Astrocyte (in vitro differentiated cells and primary cell): ENCODE data around the gene NOS1. TPM values are rescaled to one million over a fixed set of nuclear protein-coding genes. Genes with fewer than 3 reads are reported as not detected.

Experiments used
- DNase-seq: peaks from one replicate; pipeline ENCODE4 v3.0.0-alpha.2; 2010; ENCODE audit warnings: low read depth
- FAIRE-seq: peaks from 2 replicates; lab custom pipeline; 2011; peaks lifted over from hg19 to GRCh38; lab: Jason Lieb, UNC
- H2AFZ ChIP-seq: 2 replicates; pipeline ENCODE4 v1.6.0; 2012; ENCODE audit warnings: low read depth, low read length, inconsistent platforms
- H3K27ac ChIP-seq: 2 replicates; pipeline ENCODE4 v1.5.1; 2011; ENCODE audit warnings: low read depth, low read length, inconsistent platforms
- H3K27me3 ChIP-seq: 2 replicates; pipeline ENCODE4 v1.6.0; 2011; ENCODE audit warnings: low read length, inconsistent platforms; ENCODE audit not compliant: insufficient read depth
- H3K36me3 ChIP-seq: 2 replicates; pipeline ENCODE4 v1.5.1; 2011; ENCODE audit warnings: low read length, inconsistent platforms; ENCODE audit not compliant: insufficient read depth
- H3K4me1 ChIP-seq: 2 replicates; pipeline ENCODE4 v1.5.1; 2011; ENCODE audit warnings: low read length, inconsistent platforms; ENCODE audit not compliant: insufficient read depth
- H3K4me2 ChIP-seq: 2 replicates; pipeline ENCODE4 v1.6.0; 2012; ENCODE audit warnings: low read length, inconsistent platforms
- H3K4me3 ChIP-seq: 2 replicates; pipeline ENCODE4 v1.5.1; 2011; ENCODE audit warnings: low read depth, mild to moderate bottlenecking, low read length, inconsistent platforms; ENCODE audit not compliant: insufficient read depth
- H3K79me2 ChIP-seq: 2 replicates; pipeline ENCODE4 v1.6.0; 2012; ENCODE audit warnings: mild to moderate bottlenecking, low read length, inconsistent platforms; ENCODE audit not compliant: insufficient read depth
- H3K9ac ChIP-seq: 2 replicates; pipeline ENCODE4 v1.6.0; 2012; ENCODE audit warnings: mild to moderate bottlenecking, low read length, inconsistent platforms
- H3K9me3 ChIP-seq: 2 replicates; pipeline ENCODE4 v1.5.1; 2012; ENCODE audit warnings: low read depth, mild to moderate bottlenecking, low read length, inconsistent platforms; ENCODE audit not compliant: insufficient read depth
- H4K20me1 ChIP-seq: 2 replicates; pipeline ENCODE4 v1.6.0; 2012; ENCODE audit warnings: low read length, inconsistent platforms; ENCODE audit not compliant: insufficient read depth
- H3K27ac Mint-ChIP-seq: one replicate; pipeline ENCODE4 v1.8.0; 2021; ENCODE audit warnings: mild to moderate bottlenecking, mixed read lengths; ENCODE audit not compliant: unreplicated experiment
- H3K27me3 Mint-ChIP-seq: one replicate; pipeline ENCODE4 v1.8.0; 2021; ENCODE audit warnings: low read depth, mixed read lengths; ENCODE audit not compliant: unreplicated experiment
- H3K36me3 Mint-ChIP-seq: one replicate; pipeline ENCODE4 v1.8.0; 2021; ENCODE audit warnings: low read depth, mixed read lengths; ENCODE audit not compliant: unreplicated experiment
- H3K4me1 Mint-ChIP-seq: one replicate; pipeline ENCODE4 v1.8.0; 2021; ENCODE audit warnings: low read depth, mixed read lengths; ENCODE audit not compliant: unreplicated experiment
- H3K4me3 Mint-ChIP-seq: one replicate; pipeline ENCODE4 v1.8.0; 2021; ENCODE audit warnings: mild to moderate bottlenecking, moderate library complexity, mixed read lengths; ENCODE audit not compliant: unreplicated experiment
- H3K9me3 Mint-ChIP-seq: one replicate; pipeline ENCODE4 v1.8.0; 2021; ENCODE audit warnings: mild to moderate bottlenecking, mixed read lengths; ENCODE audit not compliant: unreplicated experiment
- EZH2 ChIP-seq: IDR thresholded peaks from 2 replicates; pipeline ENCODE4 v1.6.1; 2012; ENCODE audit warnings: mild to moderate bottlenecking, low read length, inconsistent platforms; ENCODE audit not compliant: insufficient read depth
- total RNA-seq: library from RNA; stranded (reverse); gene quantifications from 2 replicates; pipeline ENCODE4 v1.2.1, GENCODE V29; 2021
- TF ChIP-seq, protein P1 (sequence below): IDR thresholded peaks from 2 replicates; pipeline ENCODE4 v1.5.1; 2011; ENCODE audit warnings: low read depth, mild to moderate bottlenecking, inconsistent platforms, low read length, moderate library complexity; ENCODE audit not compliant: insufficient read depth

The NOS1 gene
- total RNA-seq, 1 donor from 2014 or later: 0.05 TPM

DNA sequence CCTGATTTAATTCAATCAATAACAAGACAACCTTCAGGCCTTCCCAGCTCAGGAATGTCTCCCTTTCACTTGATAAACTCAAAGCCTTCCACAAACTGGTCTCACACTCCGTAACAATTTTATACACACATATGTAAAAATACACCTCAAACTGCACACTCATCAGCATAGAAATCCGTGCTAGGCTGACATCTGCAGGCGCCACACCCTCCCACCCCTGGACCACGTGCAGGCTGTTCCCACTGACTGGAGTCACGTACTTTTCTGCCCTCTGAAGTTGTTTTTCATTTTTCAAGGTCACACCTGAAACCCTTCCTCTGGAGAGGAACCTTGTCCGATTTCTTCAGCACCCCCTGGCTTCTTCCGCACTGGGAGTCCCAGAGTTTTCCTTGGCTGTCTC is 198.8 kb downstream of the NOS1 start:
- H3K27ac ChIP-seq: no peak overlapping the region
- no peak overlapping the region for H3K4me2 ChIP-seq
- no peak overlapping the region for H2AFZ ChIP-seq
- no peaks in the 10 kb centered on the region for H3K9me3 ChIP-seq
- FAIRE-seq (no peak), DNase-seq (no peak)
- H3K4me1 Mint-ChIP-seq: peaks cover 8% of the 10 kb centered on the region
- no peaks in the 10 kb centered on the region for H3K79me2 ChIP-seq
- TF ChIP-seq, protein P1, sequence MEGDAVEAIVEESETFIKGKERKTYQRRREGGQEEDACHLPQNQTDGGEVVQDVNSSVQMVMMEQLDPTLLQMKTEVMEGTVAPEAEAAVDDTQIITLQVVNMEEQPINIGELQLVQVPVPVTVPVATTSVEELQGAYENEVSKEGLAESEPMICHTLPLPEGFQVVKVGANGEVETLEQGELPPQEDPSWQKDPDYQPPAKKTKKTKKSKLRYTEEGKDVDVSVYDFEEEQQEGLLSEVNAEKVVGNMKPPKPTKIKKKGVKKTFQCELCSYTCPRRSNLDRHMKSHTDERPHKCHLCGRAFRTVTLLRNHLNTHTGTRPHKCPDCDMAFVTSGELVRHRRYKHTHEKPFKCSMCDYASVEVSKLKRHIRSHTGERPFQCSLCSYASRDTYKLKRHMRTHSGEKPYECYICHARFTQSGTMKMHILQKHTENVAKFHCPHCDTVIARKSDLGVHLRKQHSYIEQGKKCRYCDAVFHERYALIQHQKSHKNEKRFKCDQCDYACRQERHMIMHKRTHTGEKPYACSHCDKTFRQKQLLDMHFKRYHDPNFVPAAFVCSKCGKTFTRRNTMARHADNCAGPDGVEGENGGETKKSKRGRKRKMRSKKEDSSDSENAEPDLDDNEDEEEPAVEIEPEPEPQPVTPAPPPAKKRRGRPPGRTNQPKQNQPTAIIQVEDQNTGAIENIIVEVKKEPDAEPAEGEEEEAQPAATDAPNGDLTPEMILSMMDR: no peak
- TF ChIP-seq EZH2: no peak
- H3K36me3 Mint-ChIP-seq: peaks cover 32% of the 10 kb centered on the region
- H3K36me3 ChIP-seq: peaks cover 38% of the 10 kb centered on the region
- H3K9ac ChIP-seq: no peak overlapping the region
- H3K4me3 Mint-ChIP-seq: no peak overlapping the region
- H4K20me1 ChIP-seq: peaks cover 7% of the 10 kb centered on the region
- no peaks in the 10 kb centered on the region for H3K27me3 ChIP-seq
- H3K9me3 Mint-ChIP-seq: no peaks in the 10 kb centered on the region
- no peaks in the 10 kb centered on the region for H3K27me3 Mint-ChIP-seq
- H3K4me1 ChIP-seq: peaks cover 4% of the 10 kb centered on the region
- no peak overlapping the region for H3K4me3 ChIP-seq
- peak overlapping the region; percentile 63 for H3K27ac Mint-ChIP-seq

DNA sequence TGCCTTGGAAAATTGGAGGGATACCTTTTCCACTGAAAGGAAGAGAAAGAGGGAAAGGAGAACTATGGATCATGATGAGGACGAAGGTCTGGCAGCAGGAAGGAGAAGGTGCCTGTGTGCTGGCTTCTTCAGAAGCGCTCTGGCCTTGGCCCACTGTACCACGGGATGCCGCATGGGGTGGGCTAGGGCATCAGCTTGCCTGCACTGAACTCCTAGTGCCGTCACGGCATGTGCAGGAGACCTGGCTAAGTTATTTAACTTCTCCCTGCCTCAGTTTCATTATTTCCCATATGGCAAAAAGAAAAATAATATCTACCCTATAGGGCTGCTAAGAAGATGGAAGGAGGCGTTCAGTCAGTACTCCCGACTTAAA is 199.3 kb downstream of the NOS1 start:
- Mint-ChIP-seq H3K4me1 (peaks cover 8% of the 10 kb centered on the region), H3K36me3 (peaks cover 32% of the 10 kb centered on the region), H3K9me3 (no peaks in the 10 kb centered on the region), H3K27ac (no peak overlapping the region), H3K4me3 (no peak overlapping the region), H3K27me3 (no peaks in the 10 kb centered on the region)
- H4K20me1 ChIP-seq: peaks cover 7% of the 10 kb centered on the region
- H3K36me3 ChIP-seq: peaks cover 37% of the 10 kb centered on the region
- H3K4me2 ChIP-seq: no peak overlapping the region
- H3K4me3 ChIP-seq: no peak overlapping the region
- DNase-seq (no peak), FAIRE-seq (no peak)
- no peak overlapping the region for H3K27ac ChIP-seq
- H2AFZ ChIP-seq: no peak overlapping the region
- H3K79me2 ChIP-seq: no peaks in the 10 kb centered on the region
- TF ChIP-seq, protein P1: no peak
- no peak for TF ChIP-seq EZH2
- no peak overlapping the region for H3K9ac ChIP-seq
- no peaks in the 10 kb centered on the region for H3K27me3 ChIP-seq
- H3K4me1 ChIP-seq: peaks cover 4% of the 10 kb centered on the region
- no peaks in the 10 kb centered on the region for H3K9me3 ChIP-seq

DNA sequence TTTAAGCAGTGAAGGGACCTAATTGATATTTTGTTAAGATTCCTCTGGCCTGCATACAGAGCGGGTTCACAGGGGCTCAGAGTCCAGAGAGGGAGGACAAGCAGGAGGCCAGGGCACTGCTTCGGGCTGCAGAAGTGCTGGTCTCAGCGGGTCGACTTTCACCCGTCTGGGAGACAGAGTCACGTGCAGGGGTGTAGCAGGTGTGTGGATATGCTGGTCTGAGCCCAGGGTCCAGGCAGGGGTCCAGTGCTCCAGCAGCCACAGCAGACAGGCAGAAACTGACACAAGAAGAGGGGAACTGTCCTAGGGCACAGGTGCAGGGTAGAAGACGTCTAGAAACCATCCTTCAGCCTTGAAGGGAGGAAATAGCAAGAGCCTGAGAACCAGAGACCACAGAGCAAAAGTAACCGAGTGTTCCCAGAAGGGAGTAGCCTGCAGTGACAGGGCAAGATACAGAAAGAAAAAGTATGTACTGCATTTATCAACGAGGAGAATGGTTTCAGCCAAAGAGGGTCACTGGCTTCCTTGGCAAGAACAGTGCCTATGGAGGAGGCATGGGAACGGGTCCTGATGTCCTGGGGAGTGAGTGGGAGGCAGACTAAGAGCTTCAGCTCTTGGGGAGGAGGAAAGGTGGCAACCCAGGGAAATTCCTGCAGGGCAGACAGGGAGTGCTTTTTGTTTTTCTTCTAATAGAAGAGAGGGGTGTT is 199.8 kb downstream of the NOS1 start:
- H3K79me2 ChIP-seq: no peaks in the 10 kb centered on the region
- DNase-seq (no peak), FAIRE-seq (no peak)
- H3K4me3 ChIP-seq: no peak overlapping the region
- Mint-ChIP-seq H3K4me1 (peaks cover 8% of the 10 kb centered on the region), H3K27ac (no peak overlapping the region), H3K9me3 (no peaks in the 10 kb centered on the region), H3K27me3 (no peaks in the 10 kb centered on the region), H3K4me3 (no peak overlapping the region), H3K36me3 (peaks cover 27% of the 10 kb centered on the region)
- no peaks in the 10 kb centered on the region for H3K9me3 ChIP-seq
- no peak overlapping the region for H3K27ac ChIP-seq
- no peak overlapping the region for H3K9ac ChIP-seq
- no peak for TF ChIP-seq EZH2
- TF ChIP-seq, protein P1: no peak
- peaks cover 7% of the 10 kb centered on the region for H4K20me1 ChIP-seq
- no peak overlapping the region for H3K4me2 ChIP-seq
- no peaks in the 10 kb centered on the region for H3K27me3 ChIP-seq
- H2AFZ ChIP-seq: no peak overlapping the region
- H3K36me3 ChIP-seq: peaks cover 35% of the 10 kb centered on the region
- peaks cover 4% of the 10 kb centered on the region for H3K4me1 ChIP-seq
